Stimulated activated CD4-positive, alpha-beta T cell treated with anti-CD3 and anti-CD28 coated beads, TNF-alpha, amount 100 ng/mL, for 48 hours (primary cell): ENCODE measurements around the gene SH3BP1.
"Not testable (repeated sequence)": the region's sequence is repeated elsewhere in the genome, so short reads cannot be mapped to it uniquely, and the experiment has no call there.

Source experiments
- DNase-seq, 3 donors: peaks; one replicate each; pipeline ENCODE4 v3.0.0-alpha.2; 2020; ENCODE audit warnings: low read depth in 3 of 3

The SH3BP1 gene

DNA sequence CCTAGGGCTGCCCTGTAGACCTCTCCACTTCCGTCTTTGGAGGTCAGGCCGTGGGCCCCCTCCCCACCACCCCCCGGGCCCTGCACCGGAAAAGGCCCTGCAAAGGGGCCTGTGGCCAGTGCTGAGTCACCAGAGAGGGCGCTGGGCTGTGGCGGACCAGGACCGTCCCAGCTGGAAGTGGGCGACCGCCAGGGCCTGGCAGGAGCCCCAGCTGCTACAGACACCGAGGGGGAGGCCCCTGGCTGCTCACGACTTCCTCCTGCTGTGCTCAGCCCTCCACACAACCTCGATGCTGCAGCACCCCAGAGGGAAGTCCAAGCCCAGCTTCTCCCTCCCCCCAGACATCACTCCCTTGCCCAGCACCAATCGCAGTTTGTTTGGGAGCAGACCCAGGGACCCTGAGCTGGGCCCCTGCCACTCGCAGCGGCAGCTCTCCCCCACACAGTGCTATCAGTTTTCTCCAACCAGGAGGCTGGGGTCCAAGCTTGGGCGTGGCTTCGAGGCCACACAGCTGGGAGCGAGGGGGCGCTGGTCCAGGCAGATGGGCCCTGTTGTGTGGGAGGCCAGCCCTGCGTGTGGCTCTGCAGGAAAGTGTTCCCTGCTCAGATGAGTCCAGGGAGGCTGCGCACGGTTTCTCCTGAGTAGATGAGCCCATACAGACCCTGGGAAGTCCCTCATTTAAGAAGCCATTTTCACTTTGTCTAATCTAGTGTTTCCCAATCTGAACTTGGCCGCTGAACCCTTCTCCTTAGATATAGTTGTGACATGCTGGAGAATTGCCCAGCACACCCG, 5.6 kb upstream of the SH3BP1 start:
- DNase-seq = peak in 2 of 3 donors; percentile 28 to 60

GRCh38 chr22:37634417-37634924, 5.0 kb upstream of the SH3BP1 start:
- no peak for DNase-seq

DNA sequence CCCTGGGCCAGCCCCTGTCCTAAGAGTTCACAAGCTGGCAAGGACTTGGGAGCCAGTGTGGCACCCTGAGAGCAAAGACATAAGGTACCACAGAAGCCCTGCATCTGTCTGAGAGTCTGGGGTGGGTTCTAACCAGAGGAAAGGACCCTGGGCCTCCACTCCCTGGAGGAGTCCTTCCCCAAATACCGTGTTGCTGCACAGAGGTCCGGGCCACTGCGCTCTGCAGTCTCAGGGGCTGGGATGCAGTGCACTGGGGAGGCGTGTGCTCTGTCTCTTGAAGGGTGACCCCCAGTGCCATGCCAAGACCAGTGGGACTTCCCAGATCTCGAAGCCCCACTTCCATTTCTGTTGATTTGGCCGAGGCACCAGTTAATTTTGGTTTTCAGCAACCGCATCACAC, 4.3 kb upstream of the SH3BP1 start:
- no peak for DNase-seq

DNA sequence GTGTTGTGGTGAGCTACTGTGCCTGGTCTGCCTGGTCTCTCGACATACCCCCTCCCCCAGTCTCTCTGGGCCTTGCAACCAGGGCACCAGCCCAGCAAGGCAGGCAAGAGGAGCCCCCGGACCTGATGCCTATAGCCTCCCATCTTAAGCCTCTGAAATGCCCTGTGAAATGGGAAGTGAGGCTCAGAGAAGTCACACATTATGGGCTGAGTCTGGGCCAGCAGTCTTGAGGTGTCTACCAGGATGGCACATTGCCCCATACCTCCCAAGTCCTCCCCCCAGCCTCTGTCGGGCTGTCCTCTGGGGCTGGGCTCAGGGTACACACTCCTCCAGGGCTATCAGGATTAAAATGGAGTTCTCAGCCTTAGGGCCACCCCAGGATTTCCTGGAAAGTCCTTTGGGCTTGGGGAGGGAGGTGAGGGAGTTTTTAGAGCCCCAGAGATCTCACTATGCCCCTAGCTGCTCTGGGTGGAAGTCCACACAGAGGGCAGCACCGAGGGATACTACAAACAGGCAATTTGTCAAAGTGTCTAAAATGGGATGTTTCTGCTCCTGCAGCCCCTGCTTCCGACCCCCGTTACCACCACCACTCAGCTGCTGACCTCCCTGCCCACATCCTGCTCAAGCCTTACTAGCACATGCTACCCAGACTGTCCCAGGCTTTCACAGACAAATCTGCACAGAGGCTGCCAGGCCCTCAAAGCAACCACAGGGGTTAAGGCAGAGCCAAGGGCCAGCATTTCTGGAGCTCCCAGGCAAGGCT, 3.1 kb upstream of the SH3BP1 start:
- DNase-seq = no peak

DNA sequence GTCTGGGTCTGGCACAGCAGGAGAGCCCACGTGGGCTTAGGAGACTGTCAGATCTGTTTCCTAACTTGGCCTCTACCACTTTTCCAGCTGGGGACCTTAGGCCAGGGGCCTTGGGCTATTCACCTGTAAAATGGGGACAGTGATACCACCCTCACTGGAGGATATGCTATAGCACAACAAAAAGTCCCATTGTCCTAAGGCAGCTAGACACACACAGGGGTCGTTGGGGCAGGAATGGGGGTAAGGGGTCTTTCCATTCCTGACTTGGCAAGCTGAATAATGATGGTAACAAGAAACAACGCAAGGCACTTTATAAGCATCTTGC, 2.6 kb upstream of the SH3BP1 start:
- DNase-seq = no peak

DNA sequence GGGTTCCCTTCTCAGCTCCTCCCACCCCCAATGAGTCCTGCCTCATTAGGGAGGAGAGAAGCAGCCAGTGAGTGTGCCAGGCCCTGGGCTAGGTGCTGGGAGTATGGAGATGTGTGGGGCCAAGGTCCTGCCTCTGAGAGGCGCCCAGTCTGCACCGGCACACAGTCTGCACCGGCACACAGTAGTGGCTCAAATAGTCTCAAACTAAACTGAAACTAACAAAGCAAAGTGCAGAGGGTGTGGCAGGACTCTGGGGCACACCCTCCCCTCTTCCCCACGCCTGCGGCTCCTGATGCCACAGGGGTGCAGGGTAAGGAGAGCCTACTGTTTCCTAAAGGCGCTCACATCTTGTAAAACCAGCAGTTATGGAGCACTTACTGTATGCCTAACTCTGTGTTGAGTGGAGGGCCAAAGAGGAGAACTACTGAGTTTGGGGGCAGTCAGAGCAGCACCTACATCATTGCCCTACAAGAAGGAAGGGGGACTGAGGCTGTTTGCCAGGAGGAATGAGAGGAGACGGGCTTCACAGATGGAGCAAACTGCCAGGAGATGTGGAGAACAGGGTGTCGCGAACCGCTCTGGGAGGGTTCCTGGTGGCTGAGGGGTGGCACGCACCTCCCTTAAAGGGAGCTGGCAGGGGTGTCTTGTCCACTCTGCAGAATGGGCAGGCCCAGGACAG, 939 bp upstream of the SH3BP1 start:
- no peak for DNase-seq

DNA sequence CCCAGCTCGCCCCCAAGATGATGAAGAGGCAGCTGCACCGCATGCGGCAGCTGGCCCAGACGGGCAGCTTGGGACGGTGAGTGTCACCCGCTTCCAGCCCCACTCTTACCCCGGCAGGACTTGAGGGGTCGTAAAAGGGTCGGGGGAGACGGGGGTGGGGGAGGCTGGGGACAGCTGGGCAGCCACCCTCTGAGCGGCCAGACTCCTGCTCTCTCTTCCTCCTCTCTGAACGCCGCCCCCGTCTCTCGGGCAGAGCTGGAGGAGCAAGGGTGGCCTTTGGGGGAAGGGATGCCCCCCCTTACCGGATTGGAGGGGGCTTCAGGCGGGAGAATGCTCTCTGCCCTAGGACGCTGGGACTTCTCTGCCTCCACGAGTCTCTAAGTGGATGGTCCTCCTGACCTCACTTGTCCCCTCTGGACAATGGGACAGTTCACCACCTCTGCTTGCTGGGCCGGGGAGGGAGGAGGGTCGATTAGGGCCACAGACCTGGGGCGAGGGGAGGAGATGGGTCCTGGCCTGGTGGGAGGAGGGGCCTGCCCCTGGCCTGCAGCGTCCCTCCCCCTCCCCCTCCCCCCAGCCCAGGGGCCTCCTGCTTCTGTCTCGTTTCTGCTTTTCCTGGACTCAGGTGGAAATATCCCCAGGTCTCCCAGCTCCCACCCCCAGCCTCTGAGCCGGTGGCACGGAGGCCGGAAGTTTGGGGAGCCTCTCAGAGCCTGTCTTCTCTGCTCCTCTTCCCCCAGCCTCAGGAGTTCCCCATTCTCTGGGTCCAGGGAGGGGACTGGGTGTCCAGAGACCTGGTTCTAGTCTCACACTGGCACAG, 512 bp downstream of the SH3BP1 start:
- no peak for DNase-seq

DNA sequence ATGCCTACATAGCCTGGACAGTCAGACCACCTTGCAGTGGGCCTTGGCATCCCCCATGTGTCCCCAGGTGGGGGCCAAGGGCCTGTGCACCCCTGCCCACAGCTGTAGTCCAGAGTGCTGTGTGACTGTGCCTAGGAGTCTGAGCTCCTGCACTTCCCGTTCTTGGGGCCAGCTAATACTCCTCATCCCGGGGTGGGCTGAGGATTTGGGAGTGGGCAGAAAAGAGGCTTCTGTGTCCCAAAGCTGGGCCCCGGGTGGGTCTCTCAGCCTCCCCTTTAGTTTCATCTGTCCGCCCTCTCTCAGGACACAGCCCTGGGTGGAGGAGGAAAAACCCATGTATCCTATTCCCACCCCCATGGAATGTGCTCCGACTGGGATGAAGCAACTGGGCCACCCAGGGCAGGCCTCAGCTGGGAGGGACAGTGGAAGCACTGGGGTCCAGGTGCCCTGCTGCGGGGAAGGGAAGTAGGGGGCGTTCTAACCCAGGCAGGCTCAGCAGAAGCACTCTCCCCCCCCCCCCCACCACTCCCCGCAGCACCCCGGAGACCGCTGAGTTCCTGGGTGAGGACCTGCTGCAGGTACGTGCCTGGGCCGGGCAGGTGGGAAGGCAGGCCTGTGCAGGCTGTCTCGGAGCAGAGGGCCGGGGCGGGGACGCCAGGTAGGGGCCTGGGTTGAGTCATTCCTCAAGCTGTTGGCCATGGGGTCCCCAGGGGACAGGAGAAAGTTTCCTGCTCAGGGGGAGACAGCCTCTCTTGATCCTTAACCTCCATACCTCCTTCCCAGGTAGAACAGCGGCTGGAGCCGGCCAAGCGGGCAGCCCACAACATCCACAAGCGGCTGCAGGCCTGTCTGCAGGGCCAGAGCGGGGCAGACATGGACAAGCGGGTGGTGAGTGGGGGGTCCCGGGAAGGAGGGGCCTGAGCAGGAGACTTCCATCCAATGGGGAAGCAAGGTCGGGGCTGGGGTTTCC, 1.4 kb downstream of the SH3BP1 start:
- DNase-seq = no peak

GRCh38 chr22:37641561-37641949, 2.1 kb downstream of the SH3BP1 start:
- DNase-seq = no peak

DNA sequence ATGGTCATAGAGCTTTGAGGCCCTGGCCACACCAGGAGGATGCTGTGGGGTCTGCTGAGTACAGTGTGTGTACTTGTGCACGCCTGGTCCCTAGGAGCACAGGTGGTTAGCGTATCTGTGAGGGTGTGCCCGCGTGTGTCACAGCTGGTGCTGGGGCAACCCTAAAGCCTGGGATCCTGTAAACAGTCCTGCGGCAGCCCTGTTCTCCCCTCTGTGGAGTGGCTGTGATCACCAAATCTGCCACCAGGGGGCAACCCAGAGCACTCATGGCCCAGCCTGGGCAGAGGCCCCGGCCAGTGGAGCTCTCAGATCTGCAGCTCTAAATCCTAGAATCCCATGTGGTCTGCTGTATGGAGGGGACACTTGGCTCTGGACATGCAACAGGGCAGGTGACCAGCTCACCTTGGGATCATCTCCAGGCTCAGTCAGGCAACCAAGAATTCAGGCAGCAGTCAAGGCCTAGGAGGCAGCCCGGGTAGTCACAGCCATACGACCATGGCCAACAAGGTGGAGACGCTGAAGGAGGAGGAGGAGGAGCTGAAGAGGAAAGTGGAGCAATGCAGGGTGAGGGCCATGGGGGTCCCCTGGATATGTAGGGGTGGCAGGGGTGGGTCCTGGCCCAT, 3.9 kb downstream of the SH3BP1 start:
- peak; percentile 73 to 83 (median 83) for DNase-seq

DNA sequence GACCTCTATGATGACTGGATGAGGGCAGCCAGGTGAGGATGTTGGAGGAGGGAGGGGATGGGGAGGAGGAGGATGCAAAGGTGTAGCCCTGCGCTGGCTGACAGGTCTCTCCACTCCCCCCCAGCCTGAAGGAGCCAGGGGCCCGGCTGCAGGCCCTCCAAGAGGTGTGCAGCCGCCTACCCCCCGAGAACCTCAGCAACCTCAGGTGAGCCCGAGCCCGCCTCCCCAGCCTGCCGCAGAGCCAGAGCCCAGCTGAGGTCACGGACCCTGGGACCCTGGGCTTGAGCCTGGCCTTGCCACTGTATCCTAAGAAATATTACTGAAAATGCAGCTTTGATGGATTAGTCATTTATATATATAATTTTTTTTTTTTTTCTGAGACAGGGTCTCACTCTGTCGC, 7.8 kb downstream of the SH3BP1 start:
- DNase-seq = no peak

DNA sequence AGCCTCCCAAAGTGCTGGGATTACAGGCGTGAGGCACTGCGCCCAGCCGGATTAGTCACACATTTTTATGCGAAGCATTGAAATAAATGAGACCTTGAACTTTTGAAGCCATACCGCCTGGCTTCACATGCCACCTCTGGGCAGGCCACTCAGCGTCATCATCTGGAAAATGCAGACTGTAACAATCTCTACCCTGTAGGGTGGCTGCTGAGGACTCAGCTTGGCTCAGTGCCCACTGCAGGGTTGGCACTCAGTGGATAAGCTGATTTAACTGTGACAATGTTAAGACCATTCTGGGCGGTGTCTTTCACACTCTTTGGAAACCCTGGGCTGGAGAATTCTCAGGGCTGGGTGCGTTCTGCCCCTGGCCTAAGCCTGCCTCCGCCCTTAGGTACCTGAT, 8.5 kb downstream of the SH3BP1 start:
- DNase-seq = no peak

DNA sequence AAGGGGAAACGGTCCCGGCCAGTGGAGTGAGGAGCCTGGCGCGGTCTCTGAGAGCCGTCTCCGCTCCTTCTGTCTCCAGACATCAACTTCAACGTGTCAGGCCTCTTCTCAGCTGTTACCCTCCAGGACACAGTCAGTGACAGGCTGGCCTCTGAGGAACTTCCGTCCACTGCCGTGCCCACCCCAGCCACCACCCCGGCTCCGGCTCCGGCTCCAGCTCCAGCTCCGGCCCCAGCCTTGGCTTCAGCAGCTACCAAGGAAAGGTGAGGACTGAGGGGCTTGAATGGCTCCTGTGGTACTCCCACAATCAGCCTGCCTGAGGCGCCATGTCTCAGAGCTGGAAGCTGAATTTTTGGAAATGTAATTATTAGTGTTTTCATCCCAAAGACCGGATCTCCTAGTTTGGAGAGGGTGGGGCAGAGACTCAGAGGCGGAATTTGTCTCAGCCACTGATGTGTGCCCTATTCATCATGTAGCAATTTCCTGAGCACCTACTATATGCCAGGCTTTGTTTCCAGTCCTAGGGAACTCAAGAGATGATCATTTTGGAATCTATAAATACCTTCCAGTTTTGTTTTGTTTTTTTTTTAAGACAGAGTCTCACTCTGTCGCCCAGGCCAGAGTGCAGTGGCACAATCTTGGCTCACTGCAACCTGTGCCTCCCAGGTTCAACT, 11.1 kb downstream of the SH3BP1 start:
- DNase-seq = no peak

- no peak for DNase-seq
These were observed 15.2 kb downstream of the SH3BP1 start for GRCh38 chr22:37654563-37655251.

DNA sequence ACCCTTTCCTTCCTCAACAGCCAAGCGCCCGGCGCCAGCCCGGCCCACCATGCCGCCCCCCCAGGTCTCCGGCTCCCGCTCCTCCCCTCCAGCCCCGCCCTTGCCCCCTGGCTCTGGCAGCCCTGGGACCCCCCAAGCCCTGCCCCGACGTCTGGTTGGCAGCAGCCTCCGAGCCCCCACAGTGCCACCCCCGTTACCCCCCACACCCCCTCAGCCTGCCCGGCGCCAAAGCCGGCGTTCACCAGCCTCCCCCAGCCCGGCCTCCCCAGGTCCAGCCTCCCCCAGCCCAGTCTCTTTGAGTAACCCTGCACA, 15.7 kb downstream of the SH3BP1 start:
- no peak for DNase-seq

DNA sequence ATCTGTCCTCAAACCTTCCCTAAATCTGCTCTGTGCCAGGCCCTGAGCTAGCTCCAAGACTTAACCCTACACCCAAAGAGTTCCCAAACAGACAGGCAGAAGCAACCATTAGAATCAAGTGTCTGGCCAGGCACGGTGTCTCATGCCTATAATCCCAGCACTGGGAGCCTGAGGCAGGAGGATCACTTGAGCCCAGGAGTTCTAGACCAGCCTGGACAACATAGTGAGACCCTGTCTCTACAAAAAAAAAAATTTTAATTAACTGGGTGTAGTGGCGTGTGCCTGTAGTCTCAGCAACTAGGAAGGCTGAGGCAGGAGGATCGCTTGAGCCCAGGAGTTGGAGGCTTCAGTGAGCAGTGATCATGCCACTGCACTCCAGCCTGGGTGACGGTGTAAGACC, 17.1 kb downstream of the SH3BP1 start:
- not testable (repeated sequence) for DNase-seq

DNA sequence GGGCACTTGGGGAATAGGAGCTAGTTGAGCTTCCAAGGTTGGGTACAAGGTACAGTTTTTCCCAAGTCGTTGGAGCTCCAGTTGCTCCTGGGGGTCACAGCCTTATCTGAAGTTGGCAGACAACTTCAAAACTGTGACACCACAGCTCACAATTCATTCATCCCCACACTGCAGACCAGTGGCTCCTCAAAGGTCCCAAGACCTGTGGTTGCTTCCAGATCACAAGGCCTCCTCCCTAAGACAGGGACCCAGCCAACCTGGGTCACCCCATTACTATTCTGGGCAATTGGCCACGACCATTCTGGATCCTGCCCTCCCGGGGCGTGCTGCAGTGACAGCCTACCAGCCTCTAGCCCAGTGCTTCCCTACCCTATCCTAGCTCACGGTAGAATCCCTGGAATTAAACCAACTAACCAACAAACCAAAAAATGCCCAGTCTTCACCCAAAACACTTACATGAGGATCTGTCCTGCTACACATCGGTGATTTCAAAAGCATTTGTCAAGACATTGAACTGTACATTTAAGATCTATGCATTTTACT, 18.2 kb downstream of the SH3BP1 start:
- no peak for DNase-seq

- peak; percentile 97 to 98 (median 98) for DNase-seq
These were observed 18.9 kb downstream of the SH3BP1 start, which contains the start of gene PDXP for GRCh38 chr22:37658133-37659065. TSS of gene PDXP (plus strand) at chr22:37658723. CDS start at chr22:37658783, 60 bp downstream.
